Neural crest cell (in vitro differentiated cells): ENCODE results near the gene XYLT1. TPM values are rescaled to one million over a fixed set of nuclear protein-coding genes. Genes with fewer than 3 reads are reported as not detected.

Experiments used
- DNase-seq: peaks from one replicate; pipeline ENCODE4 v3.0.0; 2021; ENCODE audit warnings: low read depth, mixed read lengths, low spot score
- H3K27ac Mint-ChIP-seq: one replicate; pipeline ENCODE4 v1.8.0; 2021; ENCODE audit warnings: mild to moderate bottlenecking, mixed read lengths; ENCODE audit not compliant: unreplicated experiment
- H3K27me3 Mint-ChIP-seq: 2 replicates; pipeline ENCODE4 v1.8.0; 2021; ENCODE audit warnings: low read depth, mild to moderate bottlenecking, mixed read lengths
- H3K36me3 Mint-ChIP-seq: 2 replicates; pipeline ENCODE4 v1.8.0; 2021; ENCODE audit warnings: low read depth, mild to moderate bottlenecking, mixed read lengths
- H3K4me1 Mint-ChIP-seq: 2 replicates; pipeline ENCODE4 v1.8.0; 2021; ENCODE audit warnings: mixed read lengths
- H3K4me3 Mint-ChIP-seq: one replicate; pipeline ENCODE4 v1.8.0; 2021; ENCODE audit warnings: mild to moderate bottlenecking, mixed read lengths
- H3K9me3 Mint-ChIP-seq: 2 replicates; pipeline ENCODE4 v1.8.0; 2021; ENCODE audit warnings: mixed read lengths
- total RNA-seq: library from RNA; stranded (reverse); gene quantifications from 2 replicates; pipeline ENCODE4 v1.2.1, GENCODE V29; 2021
- TF ChIP-seq, protein P1 (sequence below): fragments of 200-600 bp; sonication (generic); conservative IDR thresholded peaks from 2 replicates; pipeline ENCODE4 v1.5.0; 2021; ENCODE audit warnings: antibody characterized with exemption, mild to moderate bottlenecking

Gene XYLT1
- total RNA-seq, 1 donor from 2014 or later: 15.0 TPM

DNA sequence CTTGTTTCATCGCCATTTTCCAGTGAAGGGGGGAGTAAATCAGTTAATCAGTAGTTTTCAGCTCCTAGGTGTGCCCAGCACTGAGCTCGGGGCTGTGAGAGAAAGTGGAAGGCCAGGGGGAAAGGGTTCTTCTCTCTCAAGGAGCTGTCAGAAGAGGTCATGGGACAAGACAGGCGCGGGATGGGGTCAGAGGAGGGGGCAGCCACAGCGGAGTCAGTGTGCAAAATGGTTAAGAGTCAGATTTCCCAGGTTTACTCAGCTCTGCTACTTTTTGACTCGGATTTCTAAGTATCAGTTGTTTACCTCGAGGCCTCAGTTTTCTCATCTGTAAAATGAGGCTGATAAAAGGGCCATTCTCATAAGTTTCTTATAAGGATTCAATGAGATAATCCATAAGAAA, 4.3 kb upstream of the XYLT1 start:
- H3K4me3 Mint-ChIP-seq: peak overlapping the region; percentile 14
- no peak for DNase-seq
- H3K27ac Mint-ChIP-seq: no peak overlapping the region
- no peaks in the 10 kb centered on the region for H3K36me3 Mint-ChIP-seq
- H3K4me1 Mint-ChIP-seq: peaks cover 20% of the 10 kb centered on the region
- TF ChIP-seq, protein P1, sequence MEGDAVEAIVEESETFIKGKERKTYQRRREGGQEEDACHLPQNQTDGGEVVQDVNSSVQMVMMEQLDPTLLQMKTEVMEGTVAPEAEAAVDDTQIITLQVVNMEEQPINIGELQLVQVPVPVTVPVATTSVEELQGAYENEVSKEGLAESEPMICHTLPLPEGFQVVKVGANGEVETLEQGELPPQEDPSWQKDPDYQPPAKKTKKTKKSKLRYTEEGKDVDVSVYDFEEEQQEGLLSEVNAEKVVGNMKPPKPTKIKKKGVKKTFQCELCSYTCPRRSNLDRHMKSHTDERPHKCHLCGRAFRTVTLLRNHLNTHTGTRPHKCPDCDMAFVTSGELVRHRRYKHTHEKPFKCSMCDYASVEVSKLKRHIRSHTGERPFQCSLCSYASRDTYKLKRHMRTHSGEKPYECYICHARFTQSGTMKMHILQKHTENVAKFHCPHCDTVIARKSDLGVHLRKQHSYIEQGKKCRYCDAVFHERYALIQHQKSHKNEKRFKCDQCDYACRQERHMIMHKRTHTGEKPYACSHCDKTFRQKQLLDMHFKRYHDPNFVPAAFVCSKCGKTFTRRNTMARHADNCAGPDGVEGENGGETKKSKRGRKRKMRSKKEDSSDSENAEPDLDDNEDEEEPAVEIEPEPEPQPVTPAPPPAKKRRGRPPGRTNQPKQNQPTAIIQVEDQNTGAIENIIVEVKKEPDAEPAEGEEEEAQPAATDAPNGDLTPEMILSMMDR: no peak
- peaks cover 28% of the 10 kb centered on the region for H3K27me3 Mint-ChIP-seq
- H3K9me3 Mint-ChIP-seq: no peaks in the 10 kb centered on the region

DNA sequence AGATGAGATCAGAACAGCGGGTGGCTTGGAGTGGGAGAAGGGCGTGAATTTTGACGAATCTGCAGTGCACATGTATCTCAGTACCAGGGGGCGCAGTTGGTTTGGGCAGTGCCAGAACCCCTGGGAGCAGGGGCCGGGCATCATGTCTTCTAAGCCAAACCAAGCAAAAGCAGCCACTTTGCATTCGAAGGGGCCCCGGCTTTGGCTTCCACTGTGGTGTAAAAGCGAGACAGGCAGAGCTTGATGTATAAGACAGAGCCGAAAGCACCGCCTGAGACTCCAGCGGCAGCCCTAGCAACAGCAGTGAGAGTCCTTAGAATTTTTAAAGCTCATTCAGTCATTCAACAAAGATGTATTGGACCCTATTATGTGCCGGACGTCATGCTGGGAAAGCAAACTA, 3.8 kb upstream of the XYLT1 start:
- DNase-seq: no peak
- H3K4me1 Mint-ChIP-seq: peaks cover 23% of the 10 kb centered on the region
- H3K27me3 Mint-ChIP-seq: peaks cover 29% of the 10 kb centered on the region
- no peaks in the 10 kb centered on the region for H3K9me3 Mint-ChIP-seq
- H3K36me3 Mint-ChIP-seq: no peaks in the 10 kb centered on the region
- TF ChIP-seq, protein P1: no peak
- no peak overlapping the region for H3K27ac Mint-ChIP-seq
- H3K4me3 Mint-ChIP-seq: peak overlapping the region; percentile 14

DNA sequence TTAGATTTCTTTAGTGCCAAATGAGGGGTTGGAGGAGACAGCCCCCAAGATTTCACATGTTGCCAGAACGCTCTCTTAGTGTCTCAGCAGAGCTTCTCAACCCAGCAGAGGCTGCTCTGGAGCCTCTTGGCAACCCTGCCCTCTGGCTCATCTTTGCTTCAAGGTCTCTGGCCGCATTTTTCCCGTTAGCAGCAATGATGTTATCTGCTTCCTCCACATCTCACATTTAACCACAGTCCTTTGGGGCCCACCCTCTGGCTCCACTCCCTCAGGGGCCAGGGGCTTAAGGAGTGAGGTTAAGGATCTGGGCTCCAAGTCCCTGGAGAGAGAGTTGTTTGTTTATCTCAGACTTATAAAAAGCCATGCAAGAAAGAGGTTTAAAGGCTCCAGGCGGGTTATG, 3.3 kb upstream of the XYLT1 start:
- DNase-seq: no peak
- no peak overlapping the region for H3K27ac Mint-ChIP-seq
- H3K4me3 Mint-ChIP-seq: peak overlapping the region; percentile 80
- no peaks in the 10 kb centered on the region for H3K36me3 Mint-ChIP-seq
- peaks cover 35% of the 10 kb centered on the region for H3K27me3 Mint-ChIP-seq
- TF ChIP-seq, protein P1: no peak
- H3K4me1 Mint-ChIP-seq: peaks cover 29% of the 10 kb centered on the region
- H3K9me3 Mint-ChIP-seq: no peaks in the 10 kb centered on the region

DNA sequence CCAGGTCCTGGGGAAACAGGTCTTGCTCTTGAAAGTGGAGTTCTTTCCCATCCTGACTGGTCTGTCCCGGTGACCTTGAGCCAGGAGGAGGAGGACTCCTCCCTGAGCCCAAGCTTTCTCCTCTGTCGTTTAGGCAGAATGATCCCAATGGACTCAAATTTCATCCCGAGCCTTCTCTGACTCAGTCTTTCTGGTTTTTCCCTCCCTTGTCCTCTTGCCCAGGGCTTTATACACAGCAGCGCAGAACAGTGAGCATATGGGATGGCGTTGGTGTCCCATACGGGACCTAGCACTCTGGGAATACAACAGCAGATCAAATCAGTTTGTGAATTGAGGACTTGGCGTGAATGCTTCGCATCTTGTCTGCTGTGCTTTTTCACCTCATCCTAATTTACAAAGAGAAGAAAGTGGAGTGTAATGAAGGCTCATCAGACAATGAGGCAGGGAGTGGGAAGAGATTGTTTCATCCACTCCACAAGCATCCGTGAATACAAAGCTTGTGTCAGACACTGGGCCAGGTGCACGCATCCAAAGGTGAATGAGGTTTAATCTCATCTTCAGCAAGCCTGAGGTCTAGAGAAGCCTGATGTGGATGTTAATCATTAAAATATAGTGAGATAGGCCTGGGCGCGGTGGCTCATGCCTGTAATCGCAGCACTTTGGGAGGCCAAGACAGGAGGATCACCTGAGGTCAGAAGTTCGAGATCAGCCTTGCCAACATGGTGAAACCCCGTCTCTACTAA, 1.1 kb upstream of the XYLT1 start:
- H3K36me3 Mint-ChIP-seq: no peaks in the 10 kb centered on the region
- no peak for DNase-seq
- peaks cover 48% of the 10 kb centered on the region for H3K4me1 Mint-ChIP-seq
- TF ChIP-seq, protein P1: no peak
- no peaks in the 10 kb centered on the region for H3K9me3 Mint-ChIP-seq
- H3K27me3 Mint-ChIP-seq: peaks cover 39% of the 10 kb centered on the region
- no peak overlapping the region for H3K27ac Mint-ChIP-seq
- peak overlapping the region; percentile 86 for H3K4me3 Mint-ChIP-seq

DNA sequence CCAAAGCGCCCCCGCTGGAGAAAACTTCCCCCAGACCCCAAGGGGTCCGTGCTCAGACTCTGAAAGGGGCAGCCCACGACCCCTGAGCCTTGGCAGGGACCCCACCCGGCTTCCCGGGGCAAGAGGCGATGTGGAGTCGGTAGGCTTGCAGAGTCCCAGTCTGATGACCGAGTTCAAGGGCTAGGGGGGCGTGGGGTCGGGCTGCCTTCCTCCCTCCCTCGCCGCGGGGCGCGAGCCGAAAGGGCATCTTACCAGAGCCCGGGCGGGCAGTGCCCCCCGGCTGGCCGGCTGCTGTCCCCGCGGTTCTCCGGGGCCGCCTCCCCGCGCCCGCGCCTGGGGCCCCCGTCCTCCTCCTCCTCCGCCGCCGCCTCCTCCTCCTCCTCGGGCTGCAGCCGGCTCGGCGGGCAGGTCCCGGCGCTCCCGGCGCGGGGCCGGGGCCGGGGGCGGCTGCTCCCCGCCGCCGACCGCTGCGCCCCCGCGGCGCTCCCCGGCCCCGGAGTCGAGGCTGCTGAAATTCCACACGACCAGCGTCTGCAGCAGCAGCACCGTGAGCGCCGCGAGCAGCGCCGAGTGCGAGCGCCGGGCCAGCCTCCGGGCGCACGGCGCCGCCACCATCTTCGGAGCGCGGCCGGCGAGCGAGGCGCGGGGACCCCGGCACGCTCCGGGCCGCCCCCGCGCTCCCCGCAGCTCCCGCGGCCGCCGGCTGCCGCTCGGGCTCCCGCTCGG, 415 bp downstream of the XYLT1 start:
- Mint-ChIP-seq H3K27me3 (peaks cover 32% of the 10 kb centered on the region), H3K4me1 (peaks cover 53% of the 10 kb centered on the region), H3K9me3 (no peaks in the 10 kb centered on the region), H3K4me3 (peak overlapping the region; percentile 91), H3K36me3 (peaks cover 2% of the 10 kb centered on the region), H3K27ac (no peak overlapping the region)
- TF ChIP-seq, protein P1: no peak
- peak; percentile 19 for DNase-seq
